Osteocyte (in vitro differentiated cells): Measurements from ENCODE around the gene TRIP13. TPM values are rescaled to one million over a fixed set of nuclear protein-coding genes. Genes with fewer than 3 reads are reported as not detected.

Experiments
- DNase-seq: peaks from one replicate; pipeline ENCODE4 v3.0.0; 2021; ENCODE audit warnings: mixed read lengths; ENCODE audit not compliant: unreplicated experiment; ENCODE audit errors: extremely low spot score
- H3K27ac Mint-ChIP-seq: one replicate; pipeline ENCODE4 v1.8.0; 2021; ENCODE audit warnings: mild to moderate bottlenecking, mixed read lengths; ENCODE audit not compliant: unreplicated experiment
- H3K27me3 Mint-ChIP-seq: one replicate; pipeline ENCODE4 v1.8.0; 2021; ENCODE audit warnings: mixed read lengths; ENCODE audit not compliant: unreplicated experiment
- H3K36me3 Mint-ChIP-seq: one replicate; pipeline ENCODE4 v1.8.0; 2021; ENCODE audit warnings: mixed read lengths; ENCODE audit not compliant: unreplicated experiment
- H3K4me1 Mint-ChIP-seq: one replicate; pipeline ENCODE4 v1.8.0; 2021; ENCODE audit warnings: mixed read lengths; ENCODE audit not compliant: unreplicated experiment
- H3K4me3 Mint-ChIP-seq: one replicate; pipeline ENCODE4 v1.8.0; 2021; ENCODE audit warnings: mild to moderate bottlenecking, moderate library complexity, mixed read lengths; ENCODE audit not compliant: unreplicated experiment
- H3K9me3 Mint-ChIP-seq: one replicate; pipeline ENCODE4 v1.8.0; 2021; ENCODE audit warnings: mixed read lengths; ENCODE audit not compliant: unreplicated experiment
- CTCF ChIP-seq: fragments of 200-600 bp; sonication (generic); IDR thresholded peaks from 2 replicates; pipeline ENCODE4 v1.5.0; 2021; ENCODE audit warnings: antibody characterized with exemption, mild to moderate bottlenecking, moderate library complexity
- total RNA-seq: library from RNA; stranded (reverse); gene quantifications from 2 replicates; pipeline ENCODE4 v1.2.1, GENCODE V29; 2021

TRIP13 gene
- total RNA-seq, 1 donor from 2014 or later, result 6.9 TPM

DNA sequence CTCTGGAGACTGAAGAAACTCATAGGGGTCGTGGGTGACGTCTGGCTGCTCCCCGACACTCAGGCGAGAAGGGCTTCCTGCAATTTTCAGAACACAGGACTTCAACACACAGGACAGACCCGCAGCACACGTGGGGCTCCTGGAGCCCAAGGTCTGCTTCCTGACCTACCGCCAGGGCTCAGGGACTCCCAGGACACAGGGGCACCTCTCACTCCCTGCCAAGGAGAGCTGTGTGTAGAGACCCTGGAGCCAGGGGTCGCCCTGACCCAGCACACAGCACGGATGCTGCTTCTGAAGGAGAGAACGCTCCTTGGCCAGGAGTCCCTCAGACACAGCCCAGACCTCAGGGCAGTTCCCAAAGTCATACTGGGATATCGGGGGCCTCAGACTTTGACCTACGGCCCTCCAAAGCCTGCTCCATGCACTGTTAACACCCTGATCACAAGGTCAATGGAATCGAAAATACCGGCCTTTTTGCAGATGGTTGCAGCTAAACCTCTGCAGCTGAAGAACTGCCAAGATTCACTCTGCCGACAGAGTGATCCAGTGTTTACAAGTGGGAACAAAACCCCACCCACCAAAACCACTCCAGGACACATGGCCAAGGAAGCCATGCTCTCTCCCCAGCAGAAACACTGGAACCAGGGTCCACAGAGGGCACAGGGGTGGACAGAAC lies 28.1 kb upstream of the TRIP13 start:
- TF ChIP-seq CTCF, result no peak
- Mint-ChIP-seq H3K27ac (no peak overlapping the region), H3K36me3 (peaks cover 40% of the 10 kb centered on the region), H3K27me3 (no peaks in the 10 kb centered on the region), H3K9me3 (no peaks in the 10 kb centered on the region), H3K4me3 (no peak overlapping the region), H3K4me1 (no peaks in the 10 kb centered on the region)
- no peak for DNase-seq

GRCh38 chr5:865168-865521 lies 27.5 kb upstream of the TRIP13 start:
- no peak overlapping the region for H3K4me3 Mint-ChIP-seq
- H3K9me3 Mint-ChIP-seq, result no peaks in the 10 kb centered on the region
- TF ChIP-seq CTCF, result no peak
- no peak for DNase-seq
- no peak overlapping the region for H3K27ac Mint-ChIP-seq
- no peaks in the 10 kb centered on the region for H3K4me1 Mint-ChIP-seq
- H3K27me3 Mint-ChIP-seq, result no peaks in the 10 kb centered on the region
- peaks cover 42% of the 10 kb centered on the region for H3K36me3 Mint-ChIP-seq

GRCh38 chr5:865771-866170 lies 26.9 kb upstream of the TRIP13 start:
- TF ChIP-seq CTCF, result no peak
- no peaks in the 10 kb centered on the region for H3K27me3 Mint-ChIP-seq
- no peak overlapping the region for H3K27ac Mint-ChIP-seq
- no peaks in the 10 kb centered on the region for H3K4me1 Mint-ChIP-seq
- no peak for DNase-seq
- peaks cover 48% of the 10 kb centered on the region for H3K36me3 Mint-ChIP-seq
- no peaks in the 10 kb centered on the region for H3K9me3 Mint-ChIP-seq
- no peak overlapping the region for H3K4me3 Mint-ChIP-seq

DNA sequence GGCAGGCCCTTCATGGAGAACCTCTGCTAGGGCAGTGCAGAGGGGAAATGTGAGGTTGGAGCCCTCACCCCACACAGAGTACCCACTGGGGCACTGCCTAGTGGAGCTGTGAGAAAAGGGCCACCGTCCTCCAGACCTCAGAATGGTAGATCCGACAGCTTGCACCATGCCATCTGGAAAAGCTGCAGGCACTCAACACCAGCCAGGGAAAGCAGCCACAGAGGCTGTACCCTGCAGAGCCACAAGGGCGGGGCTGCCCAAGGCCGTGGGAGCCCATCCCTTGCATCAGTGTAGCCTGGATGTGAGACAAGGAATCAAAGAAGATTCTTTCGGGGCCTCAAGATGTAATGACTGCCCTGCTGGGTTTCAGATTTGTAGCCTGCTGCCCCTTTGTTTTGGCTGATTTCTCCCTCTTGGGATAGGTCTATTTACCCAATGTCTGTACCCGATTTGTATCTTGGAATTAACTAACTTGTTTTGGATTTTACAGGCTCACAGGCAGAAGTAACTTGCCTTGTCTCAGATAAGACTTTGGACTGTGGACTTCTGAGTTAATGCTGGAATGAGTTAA lies 25.3 kb upstream of the TRIP13 start:
- TF ChIP-seq CTCF, result no peak
- Mint-ChIP-seq H3K9me3 (no peaks in the 10 kb centered on the region), H3K36me3 (peaks cover 62% of the 10 kb centered on the region), H3K4me3 (no peak overlapping the region), H3K27ac (no peak overlapping the region), H3K4me1 (no peaks in the 10 kb centered on the region), H3K27me3 (no peaks in the 10 kb centered on the region)
- DNase-seq, result no peak

GRCh38 chr5:868428-869135 lies 24.1 kb upstream of the TRIP13 start:
- DNase-seq, result no peak
- Mint-ChIP-seq H3K27ac (no peak overlapping the region), H3K27me3 (no peaks in the 10 kb centered on the region), H3K36me3 (peaks cover 64% of the 10 kb centered on the region), H3K4me1 (no peaks in the 10 kb centered on the region), H3K4me3 (no peak overlapping the region), H3K9me3 (no peaks in the 10 kb centered on the region)
- TF ChIP-seq CTCF, result no peak
